ENCODE data around the gene SOCS3.
A peak's percentile ranks its signal among the peaks of the same experiment; 100 is the strongest.
"Not testable (repeated sequence)": the region's sequence is repeated elsewhere in the genome, so short reads cannot be mapped to it uniquely, and the experiment has no call there.

SOCS3 gene

DNA sequence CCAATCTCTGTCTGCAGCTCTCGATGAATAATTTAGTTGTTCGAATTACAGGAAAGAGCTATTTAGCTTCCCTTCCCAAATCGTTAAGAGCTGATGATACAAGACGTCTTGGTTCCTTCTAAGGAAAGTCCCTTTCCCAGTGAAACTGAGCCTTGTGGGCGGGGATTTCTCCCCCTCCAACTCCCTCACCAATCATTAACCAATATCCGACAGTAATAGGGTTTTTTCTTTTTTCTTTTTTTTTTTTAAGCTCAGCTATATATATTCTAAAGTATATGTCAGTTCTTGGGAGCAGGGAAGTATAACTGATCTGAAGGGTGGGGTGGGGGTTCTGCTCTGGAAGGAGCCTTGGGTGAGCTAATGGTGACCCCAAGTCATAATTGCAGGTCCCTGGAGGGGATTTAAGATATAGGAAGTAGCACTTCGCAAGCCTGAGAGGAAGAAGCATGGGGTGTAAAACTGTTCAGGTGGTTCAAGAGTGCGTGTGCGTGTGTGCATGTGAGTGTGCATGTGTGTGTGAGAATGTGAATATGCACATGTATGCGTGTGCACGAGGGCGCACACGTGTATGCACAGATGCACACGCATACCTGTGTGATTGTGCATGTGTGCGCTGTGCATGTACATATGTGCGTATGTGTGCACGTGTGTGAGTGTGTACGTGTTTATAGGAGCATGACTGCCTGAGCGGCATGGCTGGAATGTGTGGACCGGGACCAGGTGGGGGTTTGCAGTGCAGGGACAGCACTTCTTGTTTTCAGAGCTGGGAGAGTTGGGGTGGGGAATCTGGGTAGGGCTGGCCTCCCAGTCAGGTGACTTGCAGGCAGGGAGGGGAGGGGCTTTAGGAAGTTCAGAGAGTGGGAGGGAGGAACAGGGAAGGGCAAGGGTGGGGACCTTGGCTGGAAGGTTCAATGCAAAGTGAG is 42.7 kb downstream of the SOCS3 start:
- TF ChIP-seq, protein P1, sequence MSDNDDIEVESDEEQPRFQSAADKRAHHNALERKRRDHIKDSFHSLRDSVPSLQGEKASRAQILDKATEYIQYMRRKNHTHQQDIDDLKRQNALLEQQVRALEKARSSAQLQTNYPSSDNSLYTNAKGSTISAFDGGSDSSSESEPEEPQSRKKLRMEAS (IDR thresholded peaks at IDR 0.05; ENCODE audit: low read depth, low read length), result peak; percentile 58
- TF ChIP-seq MYC (IDR thresholded peaks at IDR 0.05; ENCODE audit: low read depth, low read length), result no peak
- no peak overlapping the region for H3K4me3 ChIP-seq (ENCODE audit: low read depth, low read length)
- DNase-seq (ENCODE audit: low read depth), result peak; percentile 55

DNA sequence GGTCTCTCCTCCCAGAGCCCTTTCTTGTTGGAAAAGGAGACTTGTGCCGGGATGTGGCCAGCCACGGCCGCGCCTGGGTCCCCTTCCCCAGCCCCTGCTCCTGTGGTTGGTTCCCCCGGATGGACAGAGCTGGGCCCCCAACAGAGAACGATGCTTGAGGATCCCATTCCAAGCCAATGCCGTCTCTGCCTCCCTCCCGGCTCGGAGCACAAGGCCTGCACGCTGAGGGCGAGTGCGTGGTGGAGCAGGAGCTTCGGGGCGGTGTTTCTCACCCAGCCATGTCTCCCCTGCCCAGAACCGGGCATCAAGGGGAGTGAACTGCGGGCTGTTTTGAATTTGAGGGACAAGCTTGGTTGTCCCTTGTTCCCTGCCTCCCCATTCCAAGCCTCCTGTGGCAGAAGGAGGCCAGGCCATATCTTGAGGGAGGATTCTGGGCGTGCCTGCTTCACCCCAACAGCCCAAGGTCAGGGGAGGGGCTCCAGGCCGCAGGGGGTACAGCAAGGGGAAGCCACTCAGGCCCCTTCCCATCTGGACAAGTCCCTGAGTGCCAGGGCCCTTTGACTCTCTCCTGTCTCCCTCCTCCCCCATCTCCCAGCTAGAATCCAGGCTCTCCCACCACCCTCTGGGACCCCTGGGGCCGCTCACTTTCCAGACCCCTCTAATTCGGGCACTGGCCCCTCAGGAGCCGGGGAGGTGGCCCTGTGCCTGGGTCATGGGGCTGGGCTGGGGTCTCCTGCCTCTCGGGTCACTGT is 43.6 kb downstream of the SOCS3 start:
- TF ChIP-seq, protein P2, sequence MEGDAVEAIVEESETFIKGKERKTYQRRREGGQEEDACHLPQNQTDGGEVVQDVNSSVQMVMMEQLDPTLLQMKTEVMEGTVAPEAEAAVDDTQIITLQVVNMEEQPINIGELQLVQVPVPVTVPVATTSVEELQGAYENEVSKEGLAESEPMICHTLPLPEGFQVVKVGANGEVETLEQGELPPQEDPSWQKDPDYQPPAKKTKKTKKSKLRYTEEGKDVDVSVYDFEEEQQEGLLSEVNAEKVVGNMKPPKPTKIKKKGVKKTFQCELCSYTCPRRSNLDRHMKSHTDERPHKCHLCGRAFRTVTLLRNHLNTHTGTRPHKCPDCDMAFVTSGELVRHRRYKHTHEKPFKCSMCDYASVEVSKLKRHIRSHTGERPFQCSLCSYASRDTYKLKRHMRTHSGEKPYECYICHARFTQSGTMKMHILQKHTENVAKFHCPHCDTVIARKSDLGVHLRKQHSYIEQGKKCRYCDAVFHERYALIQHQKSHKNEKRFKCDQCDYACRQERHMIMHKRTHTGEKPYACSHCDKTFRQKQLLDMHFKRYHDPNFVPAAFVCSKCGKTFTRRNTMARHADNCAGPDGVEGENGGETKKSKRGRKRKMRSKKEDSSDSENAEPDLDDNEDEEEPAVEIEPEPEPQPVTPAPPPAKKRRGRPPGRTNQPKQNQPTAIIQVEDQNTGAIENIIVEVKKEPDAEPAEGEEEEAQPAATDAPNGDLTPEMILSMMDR (IDR thresholded peaks at IDR 0.05; ENCODE audit: low read depth, low read length), result no peak
- TF ChIP-seq POLR2A (IDR thresholded peaks at IDR 0.05; ENCODE audit: extremely low read depth, insufficient read length) (no peak), MYC (IDR thresholded peaks at IDR 0.05; ENCODE audit: low read depth, low read length) (no peak)
- TF ChIP-seq, protein P1 (IDR thresholded peaks at IDR 0.05; ENCODE audit: low read depth, low read length), result no peak
- DNase-seq (ENCODE audit: low read depth), result no peak
- no peak overlapping the region for H3K4me3 ChIP-seq (ENCODE audit: low read depth, low read length)

DNA sequence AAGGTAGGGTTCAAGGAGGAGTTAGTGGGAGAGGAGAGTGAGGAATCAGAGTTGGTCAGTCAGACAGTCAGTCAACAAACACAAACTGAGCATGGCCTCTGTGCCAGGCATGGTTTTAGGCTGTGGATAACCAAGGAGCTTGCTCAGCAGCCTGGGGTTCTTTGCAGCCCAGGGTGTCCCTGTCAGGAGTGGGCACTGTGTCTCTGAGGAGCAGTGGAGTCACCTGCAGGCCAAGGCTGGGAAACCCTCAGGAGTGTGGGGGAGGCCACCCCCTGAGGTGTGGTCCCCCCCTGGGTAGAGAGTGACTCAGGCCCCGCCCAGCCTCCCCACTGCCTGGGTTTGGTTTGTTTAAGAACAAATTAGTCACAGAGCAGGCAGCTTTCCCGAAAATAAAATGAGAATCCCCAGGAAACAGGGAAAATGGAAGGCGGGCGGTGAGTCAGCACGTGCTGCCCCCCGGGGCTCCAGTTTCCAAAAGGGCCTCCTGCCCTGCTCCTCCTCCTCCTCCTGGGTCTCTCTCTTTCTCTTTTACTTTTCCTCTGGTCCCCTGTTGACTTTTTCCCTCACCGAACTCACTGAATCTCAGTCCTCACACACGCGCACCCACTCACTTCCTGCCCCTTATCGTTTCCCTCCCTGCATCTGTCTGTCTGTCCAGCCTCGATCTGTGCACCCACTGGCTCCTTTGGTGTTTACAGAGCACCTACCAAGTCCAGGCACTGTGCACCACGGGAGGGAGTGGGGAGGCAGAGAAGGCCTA is 44.3 kb downstream of the SOCS3 start:
- DNase-seq (ENCODE audit: low read depth), result peak; percentile 36
- no peak overlapping the region for H3K4me3 ChIP-seq (ENCODE audit: low read depth, low read length)
- TF ChIP-seq MYC (IDR thresholded peaks at IDR 0.05; ENCODE audit: low read depth, low read length), result no peak
- TF ChIP-seq, protein P2 (IDR thresholded peaks at IDR 0.05; ENCODE audit: low read depth, low read length), result no peak
- TF ChIP-seq POLR2A (IDR thresholded peaks at IDR 0.05; ENCODE audit: extremely low read depth, insufficient read length), result no peak
- TF ChIP-seq, protein P1 (IDR thresholded peaks at IDR 0.05; ENCODE audit: low read depth, low read length), result no peak

DNA sequence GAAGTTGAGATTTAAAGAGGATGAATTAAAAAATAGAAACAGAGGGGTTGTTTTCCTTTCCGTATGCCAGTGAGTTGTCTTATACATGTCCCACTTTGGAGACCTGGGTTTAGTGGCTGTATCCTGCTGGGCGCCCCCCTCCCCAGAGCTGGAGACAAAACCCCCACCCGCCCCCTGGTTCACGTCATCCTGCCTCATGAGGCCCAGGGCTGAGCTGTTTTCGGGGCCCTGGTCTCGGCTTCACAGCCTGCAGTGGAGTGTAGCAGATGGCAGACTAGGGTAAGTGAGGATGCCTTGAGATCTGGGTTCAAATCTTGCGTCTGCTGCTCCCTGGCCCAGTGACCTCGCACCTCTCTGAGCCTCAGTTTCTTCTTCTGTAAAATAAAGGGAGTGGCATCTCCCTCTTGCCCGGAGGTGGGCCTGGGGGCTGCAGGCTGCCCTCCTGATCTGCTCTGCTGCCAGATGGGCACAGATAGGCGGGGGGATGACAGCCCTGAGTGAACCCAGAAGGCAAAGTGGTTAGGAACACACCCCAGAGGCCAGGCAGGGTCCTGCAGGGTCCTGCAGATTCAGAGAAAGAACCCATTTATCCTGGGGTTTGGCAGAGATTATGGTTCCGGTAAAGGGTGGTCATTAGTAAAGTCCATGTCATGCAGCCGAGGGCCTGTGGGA is 45.1 kb downstream of the SOCS3 start:
- TF ChIP-seq POLR2A (IDR thresholded peaks at IDR 0.05; ENCODE audit: extremely low read depth, insufficient read length) (no peak), MYC (IDR thresholded peaks at IDR 0.05; ENCODE audit: low read depth, low read length) (no peak)
- TF ChIP-seq, protein P2 (IDR thresholded peaks at IDR 0.05; ENCODE audit: low read depth, low read length), result peak; percentile 2
- no peak for DNase-seq (ENCODE audit: low read depth)
- no peak overlapping the region for H3K4me3 ChIP-seq (ENCODE audit: low read depth, low read length)

DNA sequence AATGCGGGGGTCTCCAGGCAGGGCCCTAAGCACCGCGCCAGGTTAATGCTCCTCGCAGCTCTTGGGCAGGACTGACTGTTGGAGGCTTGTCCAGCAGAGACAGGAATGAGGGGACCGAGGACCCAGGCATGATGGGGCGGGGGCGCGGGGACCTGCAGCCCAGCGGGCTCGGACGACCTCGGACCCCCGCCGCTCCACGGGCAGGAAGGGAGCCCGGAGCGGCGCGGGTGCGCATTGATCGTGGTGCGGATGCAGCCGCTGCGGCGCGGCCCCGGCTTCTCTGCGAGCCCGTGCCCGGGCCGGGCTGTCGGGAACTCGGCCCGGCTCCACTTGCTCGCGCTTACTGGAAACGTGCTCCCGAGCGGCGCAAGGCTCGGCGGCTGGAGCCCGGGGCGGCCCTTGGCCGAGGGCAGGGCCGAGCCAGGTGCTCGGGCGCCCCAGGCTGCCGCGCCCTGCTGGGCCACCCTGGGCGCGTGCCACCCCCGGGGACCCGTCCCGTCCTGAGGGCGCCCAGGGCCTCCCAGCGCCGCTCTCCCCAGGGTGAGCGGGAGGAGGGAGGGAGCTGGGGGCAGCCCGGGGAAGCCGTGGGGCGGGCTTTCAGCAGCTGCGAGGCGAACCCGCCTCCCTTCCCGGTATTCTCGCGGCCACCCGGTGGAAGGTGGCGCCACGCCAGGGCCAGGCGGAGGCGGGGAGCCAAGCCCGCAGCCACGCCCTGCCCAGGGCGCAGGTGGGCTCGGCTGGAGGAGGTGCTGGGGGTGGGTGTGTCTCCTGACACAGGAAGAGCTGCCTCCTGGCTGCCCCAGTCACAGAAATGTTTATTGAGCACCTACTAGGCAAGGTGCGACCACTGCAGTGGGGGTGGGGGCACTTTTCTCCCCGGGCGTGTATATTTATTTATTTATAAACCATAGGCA is 45.9 kb downstream of the SOCS3 start:
- DNase-seq (ENCODE audit: low read depth), result peak; percentile 79
- TF ChIP-seq POLR2A (IDR thresholded peaks at IDR 0.05; ENCODE audit: extremely low read depth, insufficient read length) (no peak), MYC (IDR thresholded peaks at IDR 0.05; ENCODE audit: low read depth, low read length) (no peak)
- TF ChIP-seq, protein P1 (IDR thresholded peaks at IDR 0.05; ENCODE audit: low read depth, low read length), result no peak
- TF ChIP-seq, protein P2 (IDR thresholded peaks at IDR 0.05; ENCODE audit: low read depth, low read length), result no peak
- H3K4me3 ChIP-seq (ENCODE audit: low read depth, low read length), result no peak overlapping the region

DNA sequence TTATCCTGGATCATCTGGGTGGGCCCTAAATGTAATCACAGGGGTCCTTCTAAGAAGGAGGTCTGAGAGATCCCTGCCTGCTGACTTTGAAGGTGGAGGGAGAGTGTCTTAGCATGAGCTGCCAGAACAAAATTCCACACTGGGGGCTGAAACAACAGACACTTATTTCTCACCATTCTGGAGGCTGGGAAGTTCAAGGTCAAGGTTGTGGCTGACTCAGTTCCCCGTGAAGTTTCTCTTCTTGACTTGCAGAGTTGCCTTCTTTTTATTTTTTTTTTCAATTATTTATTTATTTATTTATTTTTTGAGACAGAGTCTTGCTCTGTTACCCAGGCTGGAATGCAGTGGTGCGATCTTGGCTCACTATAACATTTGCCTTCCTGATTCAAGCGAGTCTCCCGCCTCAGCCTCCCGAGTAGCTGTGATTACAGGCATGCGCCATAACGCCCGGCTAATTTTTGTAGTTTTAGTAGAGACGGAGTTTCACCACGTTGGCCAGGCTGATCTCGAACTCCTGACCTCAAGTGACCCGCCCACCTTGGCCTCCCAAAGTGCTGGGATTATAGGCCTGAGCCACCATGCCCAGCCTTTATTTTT is 50.1 kb downstream of the SOCS3 start:
- DNase-seq (ENCODE audit: low read depth); H3K4me3 ChIP-seq (ENCODE audit: low read depth, low read length): not testable (repeated sequence)

Data from NB4 (cell line).